OCI-LY3 (cell line): ENCODE data around the gene MUC6.

Experiments used
- CTCF ChIP-seq: fragments of 200-600, 300-600 bp; sonication (generic); IDR thresholded peaks from 2 replicates; pipeline ENCODE4 v1.5.1; 2014; ENCODE audit warnings: antibody characterized with exemption, low read length, low read depth
- EZH2phosphoT487 ChIP-seq: fragments of 200-600 bp; shearing (Covaris generic); IDR thresholded peaks from 2 replicates; pipeline ENCODE4 v1.6.1; 2018; ENCODE audit warnings: antibody characterized with exemption, mixed run types, low read depth

- no peak for TF ChIP-seq CTCF
- no peak for TF ChIP-seq EZH2phosphoT487
Observed at GRCh38 chr11:991034-991433, 45.5 kb downstream of the MUC6 start.
